GM12892 (cell line): Measurements from ENCODE around the gene ACTBL2.

ENCODE experiments used
- POLR2A ChIP-seq: IDR thresholded peaks from 2 replicates; pipeline ENCODE4 v1.6.1; 2011; ENCODE audit warnings: low read depth, low read length, control low read depth
- POLR2AphosphoS5 ChIP-seq: IDR thresholded peaks from 2 replicates; pipeline ENCODE4 v1.6.1; 2011; ENCODE audit warnings: low read depth, low read length, control low read depth
- TAF1 ChIP-seq: IDR thresholded peaks from 2 replicates; pipeline ENCODE4 v1.6.1; 2011; ENCODE audit warnings: low read depth, mild to moderate bottlenecking, control low read depth, low read length, borderline replicate concordance

DNA sequence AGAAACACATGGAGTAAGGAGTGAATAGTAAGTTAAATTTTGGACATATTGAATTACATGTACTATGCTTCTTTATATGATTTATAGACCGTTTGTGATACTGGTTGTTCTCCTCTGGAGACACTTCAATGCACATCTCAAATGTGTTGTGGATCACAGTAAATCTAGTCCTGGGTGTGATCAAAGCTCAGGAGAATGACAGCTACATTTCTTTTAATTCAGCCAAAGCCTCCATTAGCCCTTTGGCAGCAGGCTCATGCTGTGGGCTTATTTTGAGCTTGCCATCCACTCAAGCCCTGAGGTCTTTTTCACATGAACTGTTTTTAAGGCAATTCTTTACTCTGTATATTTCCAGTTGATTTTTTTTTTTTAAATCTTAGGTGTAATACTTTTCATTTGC lies 34.6 kb upstream of the ACTBL2 start:
- TF ChIP-seq POLR2AphosphoS5 (no peak), TAF1 (no peak), POLR2A (no peak)
